ENCODE data around the gene SEMA4A. TPM values are rescaled to one million over a fixed set of nuclear protein-coding genes. Genes with fewer than 3 reads are reported as not detected.

Gene SEMA4A
- total RNA-seq: 10 to 100 TPM; 53.3 to 64.5 TPM

DNA sequence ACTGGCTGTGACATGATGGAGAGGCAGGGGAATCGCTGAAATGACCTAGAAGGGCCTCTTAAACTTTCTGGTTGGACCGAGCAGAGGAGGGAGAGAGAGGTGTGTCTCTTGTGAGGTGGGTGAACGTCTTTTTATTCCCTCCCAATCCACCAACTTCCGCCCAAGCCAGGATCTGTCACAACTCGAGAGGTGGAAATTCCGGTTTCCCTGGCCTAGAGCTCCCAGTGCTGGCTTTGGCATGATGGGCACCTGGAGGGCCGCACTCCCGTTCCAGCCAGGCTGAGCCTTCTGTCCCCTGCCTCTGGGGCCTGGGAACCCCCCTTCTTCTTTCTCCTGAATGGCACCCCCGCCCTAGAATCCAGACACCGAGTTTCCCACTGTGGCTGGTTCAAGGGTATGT is at the start of gene SEMA4A:
Gene SEMA4A (plus strand): TSS at position 224 of the 400 bp plus-strand sequence. CDS start 994 bp downstream, outside the sequence.
- peaks cover 30% of the 10 kb centered on the region for H3K36me3 Mint-ChIP-seq (ENCODE audit: low read depth)
- no peaks in the 10 kb centered on the region for H3K9me3 Mint-ChIP-seq (ENCODE audit: low read depth)
- ATAC-seq (no peak), DNase-seq (no peak)
- ChIA-PET CTCF (interaction anchor here (1.4 kb wide), 1 partner anchor 72 kb away, joined by 5 read pairs; no protein-coding TSS in a partner anchor), POLR2A (interaction anchor here (0.7 kb wide), 1 partner anchor 24 kb away, joined by 3 read pairs; no protein-coding TSS in a partner anchor)
- H3K27ac Mint-ChIP-seq: peak within 1 kb of the TSS; percentile 92
- H3K27me3 Mint-ChIP-seq: no peaks in the 10 kb centered on the region
- peaks cover 77% of the 10 kb centered on the region for H3K4me1 Mint-ChIP-seq
- peak within 1 kb of the TSS; percentile 90 for H3K4me3 Mint-ChIP-seq
- intact Hi-C loops (cut with DNase I, micrococcal nuclease): no loop called here

DNA sequence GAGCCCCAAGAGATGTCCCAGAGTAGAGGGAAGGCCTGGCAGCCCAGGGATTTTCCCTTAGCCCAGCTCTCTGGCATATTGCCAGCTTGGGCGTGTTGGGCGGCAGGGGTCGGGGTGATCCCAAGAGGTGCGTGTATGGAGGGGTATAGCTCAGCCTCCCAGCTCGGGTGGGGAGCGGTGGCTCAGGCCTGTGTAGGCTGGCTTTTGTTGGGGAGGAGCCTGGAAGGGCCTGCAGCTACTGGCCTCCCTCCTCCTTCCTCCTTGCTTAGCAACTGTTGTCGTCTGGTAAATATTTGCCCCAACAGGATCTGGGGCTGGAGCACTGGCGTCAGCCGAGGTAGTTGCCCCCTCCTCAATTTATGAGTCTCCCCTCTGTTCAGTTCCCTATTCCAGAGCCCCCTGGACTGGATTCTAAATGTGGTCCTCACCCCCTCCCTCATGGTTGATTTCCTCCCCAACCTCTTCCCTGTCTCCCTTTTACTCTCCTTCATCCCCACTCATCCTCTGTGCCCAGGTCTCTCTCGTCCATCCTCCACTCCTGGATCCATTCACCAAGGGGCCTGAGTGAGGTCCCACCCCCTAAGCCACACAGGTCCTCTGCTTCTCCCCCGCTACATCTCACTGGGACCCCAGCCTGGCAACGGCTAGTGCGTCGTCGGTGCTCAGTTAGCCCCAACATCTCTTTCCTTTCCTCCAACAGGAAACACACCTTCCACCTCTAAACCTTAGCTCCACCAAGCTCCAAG is 49.1 kb upstream of the SEMA4A start:
- H3K4me1 Mint-ChIP-seq: peaks cover 74% of the 10 kb centered on the region
- no peak overlapping the region for H3K4me3 Mint-ChIP-seq
- ATAC-seq (peak; percentile 30), DNase-seq (peak; percentile 64)
- ChIA-PET POLR2A (interaction anchor here (0.6 to 3.8 kb wide), 6 partner anchors 7 to 252 kb away, joined by 3 to 67 read pairs (median 6); partner anchors contain the start of gene LMNA), CTCF (interaction anchor here (0.5 to 29.4 kb wide), 5 partner anchors 8 to 110 kb away, joined by 3 to 929 read pairs (median 3); partner anchors contain the start of gene LMNA)
- H3K27me3 Mint-ChIP-seq: peaks cover 5% of the 10 kb centered on the region
- H3K27ac Mint-ChIP-seq: peak overlapping the region; percentile 58
- no peaks in the 10 kb centered on the region for H3K36me3 Mint-ChIP-seq (ENCODE audit: low read depth)
- intact Hi-C loops (cut with DNase I, micrococcal nuclease): no loop called here
- no peaks in the 10 kb centered on the region for H3K9me3 Mint-ChIP-seq (ENCODE audit: low read depth)

DNA sequence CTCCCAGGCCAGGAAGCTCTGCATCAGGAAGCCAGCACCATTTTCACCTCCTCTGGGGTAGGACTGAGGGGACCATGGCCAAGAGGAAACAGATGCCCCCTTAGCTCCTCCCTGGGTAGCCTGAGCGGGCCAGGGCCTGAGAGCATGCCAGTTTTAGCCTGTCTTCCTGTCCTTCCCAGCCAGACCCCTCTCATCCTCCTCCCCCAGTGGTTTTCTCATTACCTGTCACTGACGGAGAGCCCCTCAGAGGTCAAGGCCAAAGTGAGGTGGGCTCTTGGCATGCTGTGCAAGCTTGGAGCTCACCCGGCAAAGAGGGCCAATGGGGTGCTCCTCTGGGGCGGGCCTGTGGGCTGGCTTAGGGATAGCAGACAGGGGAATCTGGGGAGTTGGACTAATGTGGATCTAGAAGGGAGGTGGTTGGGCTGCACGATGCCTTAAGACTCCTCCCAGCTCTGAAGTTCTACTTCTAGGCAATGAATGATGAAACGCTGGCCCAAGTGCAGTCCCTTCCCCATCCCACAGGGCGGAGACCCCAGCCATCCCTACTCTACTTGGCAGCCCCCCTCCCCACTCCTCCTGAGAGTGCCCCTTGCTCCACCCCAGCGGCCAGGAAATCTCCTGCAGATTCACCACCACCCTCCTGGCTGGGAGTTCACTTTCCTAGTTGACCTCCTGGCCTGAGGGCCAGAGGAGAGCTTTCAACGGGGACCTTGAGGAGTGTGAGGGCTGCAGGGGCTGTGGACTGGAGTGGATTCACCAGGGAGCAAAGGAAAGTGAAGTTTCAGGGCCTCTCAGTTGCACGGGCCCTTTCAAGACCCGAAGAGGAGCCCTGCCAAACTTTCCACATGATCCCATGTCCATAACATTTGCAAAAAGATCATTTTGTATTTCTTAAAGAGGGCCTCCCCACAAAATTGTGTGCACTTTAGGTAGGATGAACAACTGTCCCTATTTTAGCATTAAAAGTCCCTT is 48.2 kb upstream of the SEMA4A start:
- CTCF ChIA-PET: interaction anchor here (0.5 to 29.4 kb wide), 5 partner anchors 8 to 40 kb away, joined by 3 to 929 read pairs (median 10); partner anchors contain the start of gene LMNA
- POLR2A ChIA-PET: interaction anchor here (0.6 to 3.8 kb wide), 6 partner anchors 8 to 251 kb away, joined by 3 to 67 read pairs (median 5); partner anchors contain the start of gene LMNA

DNA sequence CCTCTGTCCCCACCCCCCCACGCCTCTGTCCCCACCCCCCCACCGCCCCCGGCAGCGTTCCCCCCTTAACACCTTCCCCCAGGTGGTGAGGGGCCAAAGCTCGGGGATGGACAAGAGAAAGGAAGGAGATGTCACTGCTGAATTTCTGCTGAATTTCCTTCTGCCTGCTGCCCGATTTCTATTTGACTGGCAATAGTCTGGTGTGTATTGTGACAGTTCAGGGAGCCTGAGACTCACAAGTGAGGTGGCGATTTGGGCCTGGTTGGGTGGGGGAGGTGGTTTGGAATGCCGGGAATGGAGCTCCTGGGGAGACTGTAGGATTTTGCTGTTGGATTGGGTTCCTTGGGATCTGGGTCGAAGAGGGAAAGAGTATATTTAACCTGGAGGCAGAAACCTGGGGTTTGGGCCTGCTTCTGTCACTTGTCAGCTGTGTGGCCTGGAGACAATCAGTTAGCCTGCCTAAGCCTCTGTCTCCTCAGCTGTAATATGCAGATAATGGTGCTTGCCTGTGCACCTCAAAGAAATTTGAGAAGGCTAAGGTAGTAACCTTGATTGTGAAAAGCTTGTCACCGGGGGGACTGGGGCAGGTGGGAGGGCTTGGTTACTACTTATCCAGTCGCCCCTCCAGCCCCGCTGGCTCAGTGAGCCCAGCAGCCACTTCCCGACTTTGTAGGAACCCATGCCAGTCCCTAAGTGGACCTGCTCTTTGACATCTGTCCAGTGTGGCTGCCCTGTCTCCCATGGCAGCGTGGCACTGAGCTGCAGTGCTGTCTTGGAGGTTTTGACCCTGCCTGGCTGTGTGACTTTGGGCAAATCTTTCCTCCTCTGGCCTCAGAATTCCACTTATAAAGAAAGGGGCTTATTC is 46.5 kb upstream of the SEMA4A start:
- Mint-ChIP-seq H3K36me3 (ENCODE audit: low read depth) (no peaks in the 10 kb centered on the region), H3K4me1 (peaks cover 59% of the 10 kb centered on the region), H3K9me3 (ENCODE audit: low read depth) (no peaks in the 10 kb centered on the region), H3K4me3 (peak overlapping the region; percentile 71), H3K27me3 (no peaks in the 10 kb centered on the region), H3K27ac (peak overlapping the region; percentile 95)
- intact Hi-C loops (cut with DNase I, micrococcal nuclease): loop anchor here (1.0 kb wide), 5 partner anchors 7 to 116 kb away; partner anchors contain the start of gene LMNA (in 2 of the 2)
- peak; percentile 31 for ATAC-seq
- ChIA-PET CTCF (interaction anchor here (0.7 to 29.4 kb wide), 9 partner anchors 10 to 565 kb away, joined by 3 to 929 read pairs (median 4); partner anchors contain the start of genes LMNA and MEX3A), POLR2A (interaction anchor here (0.6 to 3.8 kb wide), 11 partner anchors 8 to 1125 kb away, joined by 3 to 67 read pairs (median 4); partner anchors contain the start of genes LMNA and PMF1)
- DNase-seq: no peak

More for the DNA sequence above, 48.2 kb upstream of the SEMA4A start:
- peak overlapping the region; percentile 58 for H3K27ac Mint-ChIP-seq
- H3K9me3 Mint-ChIP-seq (ENCODE audit: low read depth): no peaks in the 10 kb centered on the region
- H3K4me1 Mint-ChIP-seq: peaks cover 71% of the 10 kb centered on the region
- intact Hi-C loops (cut with DNase I, micrococcal nuclease): no loop called here
- ATAC-seq: no peak
- no peak for DNase-seq
- peak overlapping the region; percentile 71 for H3K4me3 Mint-ChIP-seq
- peaks cover 5% of the 10 kb centered on the region for H3K27me3 Mint-ChIP-seq
- H3K36me3 Mint-ChIP-seq (ENCODE audit: low read depth): no peaks in the 10 kb centered on the region

DNA sequence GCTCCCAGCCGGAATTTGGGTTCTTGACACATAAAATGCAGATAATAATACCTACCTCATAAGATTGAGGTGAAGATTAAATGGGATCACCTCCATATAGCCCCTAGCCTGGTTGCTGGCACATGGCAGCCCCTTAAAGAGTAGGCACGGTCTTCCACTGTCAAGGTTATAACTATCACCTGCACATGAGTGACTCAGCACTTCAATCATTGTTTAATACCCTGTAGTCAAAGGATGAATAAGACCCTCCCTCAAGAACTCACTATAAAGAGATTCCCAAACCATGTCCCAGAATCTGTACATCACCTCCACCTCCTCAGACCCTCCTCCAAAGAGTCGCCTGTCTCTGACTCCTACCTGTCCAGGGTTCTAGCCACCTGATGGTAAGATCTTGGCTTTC is 45.3 kb upstream of the SEMA4A start:
- ChIA-PET POLR2A (interaction anchor here (3.8 kb wide), 1 partner anchor 11 kb away, joined by 67 read pairs; no protein-coding TSS in a partner anchor), CTCF (interaction anchor here (1.3 to 29.4 kb wide), 3 partner anchors 11 to 17 kb away, joined by 3 to 929 read pairs (median 58); partner anchors contain the start of gene LMNA)
- H3K36me3 Mint-ChIP-seq (ENCODE audit: low read depth): no peaks in the 10 kb centered on the region
- peaks cover 2% of the 10 kb centered on the region for H3K27me3 Mint-ChIP-seq
- no peak overlapping the region for H3K27ac Mint-ChIP-seq
- ATAC-seq: no peak
- H3K4me1 Mint-ChIP-seq: peaks cover 53% of the 10 kb centered on the region
- intact Hi-C loops (cut with DNase I, micrococcal nuclease): no loop called here
- H3K4me3 Mint-ChIP-seq: peak overlapping the region; percentile 30
- no peaks in the 10 kb centered on the region for H3K9me3 Mint-ChIP-seq (ENCODE audit: low read depth)
- DNase-seq: no peak

DNA sequence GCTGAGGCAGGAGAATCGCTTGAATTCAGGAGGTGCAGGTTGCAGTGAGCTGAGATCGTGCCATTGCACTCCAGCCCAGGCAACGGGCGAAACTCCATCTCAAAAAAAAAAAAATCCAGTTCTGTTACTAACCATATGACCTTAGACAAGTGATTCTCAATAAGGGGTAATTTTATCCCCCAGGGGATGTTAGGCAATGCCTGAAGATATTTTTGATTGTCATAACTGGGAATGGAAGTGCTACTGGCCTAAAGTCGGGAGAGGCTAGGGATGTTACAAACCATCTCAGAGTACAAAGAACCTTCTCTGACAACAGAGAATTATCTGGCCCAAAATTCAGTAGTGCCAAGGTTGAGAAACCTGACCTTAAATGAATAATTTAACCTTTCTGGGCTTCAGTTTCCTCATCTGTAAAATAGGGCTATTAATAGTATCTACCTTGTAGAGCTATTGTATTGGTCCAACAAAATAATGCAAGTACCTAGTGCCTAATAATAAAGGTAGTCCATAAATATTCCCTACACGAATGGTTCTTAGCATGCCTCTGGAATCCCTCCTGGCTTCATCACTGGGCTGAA is 44.6 kb upstream of the SEMA4A start:
- no peak for DNase-seq
- ChIA-PET POLR2A (interaction anchor here (0.7 to 1.2 kb wide), 2 partner anchors 9 to 49 kb away, joined by 3 read pairs; no protein-coding TSS in a partner anchor), CTCF (interaction anchor here (0.5 to 29.4 kb wide), 6 partner anchors 12 to 899 kb away, joined by 3 to 929 read pairs (median 3); partner anchors contain the start of gene LMNA)
- no peaks in the 10 kb centered on the region for H3K36me3 Mint-ChIP-seq (ENCODE audit: low read depth)
- no peaks in the 10 kb centered on the region for H3K9me3 Mint-ChIP-seq (ENCODE audit: low read depth)
- intact Hi-C loops (cut with DNase I, micrococcal nuclease): no loop called here
- H3K27ac Mint-ChIP-seq: no peak overlapping the region
- peaks cover 53% of the 10 kb centered on the region for H3K4me1 Mint-ChIP-seq
- ATAC-seq: no peak
- no peak overlapping the region for H3K4me3 Mint-ChIP-seq
- H3K27me3 Mint-ChIP-seq: peaks cover 5% of the 10 kb centered on the region

DNA sequence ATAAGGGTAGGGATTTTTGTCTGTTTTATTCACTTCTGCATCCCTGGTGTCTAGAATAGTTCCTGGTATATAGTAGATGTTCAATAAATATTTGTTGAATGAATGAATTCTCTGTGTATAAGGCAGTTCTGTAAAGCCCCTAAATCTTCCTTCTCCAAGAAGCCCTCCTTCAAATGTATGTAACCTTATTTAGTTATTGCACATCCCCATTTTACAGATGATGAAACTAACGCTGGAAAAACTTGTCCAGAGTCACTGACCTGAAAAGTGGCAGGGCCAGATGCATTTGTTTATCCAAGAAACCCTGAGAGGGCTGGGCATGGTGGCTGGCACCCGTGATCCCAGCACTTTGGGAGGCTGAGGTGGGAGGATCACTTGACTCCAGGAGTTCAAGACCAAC is 43.1 kb upstream of the SEMA4A start:
- DNase-seq (no peak), ATAC-seq (no peak)
- Mint-ChIP-seq H3K4me3 (no peak overlapping the region), H3K27me3 (peaks cover 9% of the 10 kb centered on the region), H3K36me3 (ENCODE audit: low read depth) (no peaks in the 10 kb centered on the region), H3K27ac (no peak overlapping the region), H3K9me3 (ENCODE audit: low read depth) (no peaks in the 10 kb centered on the region), H3K4me1 (peaks cover 44% of the 10 kb centered on the region)
- POLR2A ChIA-PET: no interaction called here
- CTCF ChIA-PET: interaction anchor here (2.1 to 29.4 kb wide), 2 partner anchors 13 to 15 kb away, joined by 10 to 929 read pairs; partner anchors contain the start of gene LMNA
- intact Hi-C loops (cut with DNase I, micrococcal nuclease): no loop called here

DNA sequence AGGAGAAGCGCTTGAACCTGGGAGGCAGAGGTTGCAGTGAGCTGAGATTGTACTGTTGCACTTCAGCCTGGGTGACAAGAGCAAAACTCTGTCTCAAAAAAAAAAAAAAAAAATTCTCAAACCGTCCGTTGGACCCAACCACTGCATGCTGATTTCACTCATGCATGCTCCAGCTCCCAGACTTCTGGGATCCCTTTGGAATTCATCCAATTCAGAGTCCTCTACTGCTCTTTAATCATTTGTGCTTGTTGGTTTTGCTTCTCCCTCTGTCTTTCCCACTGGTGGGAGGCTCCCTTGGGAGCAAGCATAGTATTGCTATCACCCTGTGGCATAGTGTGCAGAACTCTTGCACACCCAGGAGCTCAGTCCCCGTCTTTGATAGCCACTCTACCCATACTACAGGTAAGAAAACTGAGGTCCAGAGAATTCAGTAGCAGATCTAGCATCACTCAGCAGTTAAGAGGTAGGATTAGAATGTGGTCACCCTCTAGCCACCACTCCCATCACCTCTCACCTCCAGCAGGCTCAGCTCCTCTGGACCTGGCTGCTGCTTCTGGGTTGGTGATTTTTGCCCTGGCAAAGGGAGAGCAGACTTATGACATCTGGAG is 41.9 kb upstream of the SEMA4A start:
- Mint-ChIP-seq H3K4me3 (no peak overlapping the region), H3K27ac (peak overlapping the region; percentile 26), H3K9me3 (ENCODE audit: low read depth) (no peaks in the 10 kb centered on the region), H3K27me3 (peaks cover 14% of the 10 kb centered on the region), H3K4me1 (peaks cover 36% of the 10 kb centered on the region), H3K36me3 (ENCODE audit: low read depth) (peaks cover 5% of the 10 kb centered on the region)
- ATAC-seq (no peak), DNase-seq (no peak)
- ChIA-PET CTCF (interaction anchor here (0.7 to 29.1 kb wide), 6 partner anchors 9 to 113 kb away, joined by 3 to 929 read pairs (median 4); partner anchors contain the start of gene MEX3A), POLR2A (interaction anchor here (4.0 to 5.1 kb wide), 2 partner anchors 14 to 15 kb away, joined by 24 to 25 read pairs; no protein-coding TSS in a partner anchor)
- intact Hi-C loops (cut with DNase I, micrococcal nuclease): no loop called here

DNA sequence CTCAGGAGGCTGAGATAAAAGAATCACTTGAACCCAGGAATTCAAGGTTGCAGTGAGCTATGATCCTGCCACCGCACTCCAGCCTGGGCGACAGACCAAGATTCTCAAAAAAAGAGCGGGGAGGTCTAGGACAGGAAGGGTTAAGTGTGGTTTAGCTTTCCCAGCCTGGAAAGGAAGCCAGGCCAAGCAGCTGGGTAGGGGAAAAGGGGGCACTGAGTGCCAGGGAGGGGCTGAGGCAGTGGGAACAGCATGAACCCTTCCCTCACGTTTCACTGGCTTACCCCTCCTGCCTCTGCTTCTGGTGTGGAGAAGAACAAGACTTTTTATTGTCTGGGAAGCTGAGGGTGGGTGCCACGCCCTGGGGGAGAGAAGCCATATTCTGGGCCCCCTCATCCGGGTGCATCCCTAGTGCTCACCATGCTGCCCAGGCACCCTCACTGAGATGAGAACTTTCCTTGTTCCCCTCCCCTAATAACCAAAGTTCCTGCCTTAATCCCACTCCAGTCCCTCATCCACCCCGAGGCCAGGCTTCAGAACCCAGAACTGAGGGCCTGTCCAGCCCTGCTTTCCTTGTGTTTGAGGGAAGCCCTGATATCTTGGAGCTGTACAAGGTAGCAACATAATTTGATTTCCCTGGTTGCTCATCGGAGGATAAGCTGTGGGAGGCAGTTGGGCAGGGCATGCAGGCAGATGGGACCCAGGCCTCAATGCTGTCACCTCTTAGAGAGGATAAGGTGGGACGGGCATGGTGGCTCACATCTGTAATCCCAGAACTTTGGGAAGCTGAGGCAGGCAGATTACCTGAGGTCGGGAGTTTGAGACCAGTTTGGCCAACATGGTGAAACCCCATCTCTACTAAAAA is 40.9 kb upstream of the SEMA4A start:
- POLR2A ChIA-PET: interaction anchor here (4.0 to 5.1 kb wide), 2 partner anchors 14 to 15 kb away, joined by 24 to 25 read pairs; no protein-coding TSS in a partner anchor
- H3K36me3 Mint-ChIP-seq (ENCODE audit: low read depth): peaks cover 8% of the 10 kb centered on the region
- H3K27me3 Mint-ChIP-seq: peaks cover 17% of the 10 kb centered on the region
- no peak for DNase-seq
- CTCF ChIA-PET: interaction anchor here (0.7 to 29.1 kb wide), 8 partner anchors 10 to 112 kb away, joined by 3 to 929 read pairs (median 4); partner anchors contain the start of gene MEX3A
- H3K4me1 Mint-ChIP-seq: peaks cover 29% of the 10 kb centered on the region
- no peaks in the 10 kb centered on the region for H3K9me3 Mint-ChIP-seq (ENCODE audit: low read depth)
- intact Hi-C loops (cut with DNase I, micrococcal nuclease): no loop called here
- ATAC-seq: no peak
- H3K4me3 Mint-ChIP-seq: no peak overlapping the region
- no peak overlapping the region for H3K27ac Mint-ChIP-seq

Measured in activated CD4-positive, alpha-beta T cell treated with anti-CD3 and anti-CD28 coated beads for 36 hours (primary cell).